B cell (primary cell): ENCODE measurements around the gene SMPD3. TPM values are rescaled to one million over a fixed set of nuclear protein-coding genes. Genes with fewer than 3 reads are reported as not detected.

Experiments used
- ATAC-seq: fragments of 200-7000 bp; cut with Tn5 transposase; one replicate; pipeline ENCODE4 v1.10.0; 2021; ENCODE audit warnings: low read depth, mild to moderate bottlenecking, moderate number of reproducible peaks, moderate library complexity
- CTCF ChIA-PET: fragments of 350-600 bp; sonication (Branson Sonifier 250); formaldehyde crosslinking; loops from one replicate; lab custom pipeline; 2021; ENCODE audit warnings: antibody characterized with exemption, inconsistent platforms; lab: Charles Lee
- POLR2A ChIA-PET: fragments of 350-600 bp; sonication (Branson Sonifier 250); formaldehyde crosslinking; loops from one replicate; lab custom pipeline; 2021; ENCODE audit warnings: antibody characterized with exemption; lab: Charles Lee
- DNase-seq: peaks from one replicate; pipeline ENCODE4 v3.0.0; 2013
- H2AFZ ChIP-seq: 2 replicates; pipeline ENCODE4 v1.6.1; 2012; ENCODE audit warnings: mild to moderate bottlenecking, low read depth, low read length; ENCODE audit not compliant: insufficient read depth, poor library complexity, severe bottlenecking
- H3K27ac ChIP-seq, 2 donors: 1 replicate in 1 of 2; 2 replicates in 1 of 2; pipeline ENCODE4 v1.5.1; 2012 to 2013; ENCODE audit warnings: low read length in 2 of 2, mild to moderate bottlenecking in 2 of 2, moderate library complexity in 1 of 2
- H3K27me3 ChIP-seq, 4 experiments: fragments of 200-600 bp in 1 of 4; sonication (generic) in 1 of 4; replicated peaks in 1 of 4; 1 replicate in 2 of 4; 2 replicates in 2 of 4; pipeline versions ENCODE4 v1.6.1 to v1.7.0; 2013 to 2016; ENCODE audit warnings: low read length in 3 of 4, mild to moderate bottlenecking in 2 of 4, mixed read lengths in 1 of 4, moderate library complexity in 1 of 4; ENCODE audit not compliant: insufficient read depth in 4 of 4, control insufficient read depth in 3 of 4; ENCODE audit errors: control extremely low read depth in 1 of 4
- H3K36me3 ChIP-seq, 2 experiments: replicated peaks in 1 of 2; 1 replicate in 1 of 2; 2 replicates in 1 of 2; pipeline versions ENCODE4 v1.6.1 to v1.7.1; 2013; ENCODE audit warnings: low read length in 1 of 2; ENCODE audit not compliant: insufficient read depth in 2 of 2, control insufficient read depth in 1 of 2; ENCODE audit errors: control extremely low read depth in 1 of 2, extremely low read depth in 1 of 2
- H3K4me1 ChIP-seq, 2 donors: fragments of 200-600 bp in 1 of 2; sonication (generic) in 1 of 2; 1 replicate in 1 of 2; 2 replicates in 1 of 2; pipeline versions ENCODE4 v1.5.1 to v1.6.1; 2013 to 2017; ENCODE audit warnings: low read length in 2 of 2; ENCODE audit not compliant: control insufficient read depth in 2 of 2, insufficient read depth in 2 of 2
- H3K4me2 ChIP-seq: replicated peaks from 2 replicates; pipeline ENCODE3; 2012; ENCODE audit warnings: mild to moderate bottlenecking, low read depth, low read length; ENCODE audit not compliant: poor library complexity, severe bottlenecking
- H3K4me3 ChIP-seq, 5 experiments: fragments of 200-600 bp in 1 of 5; sonication (generic) in 1 of 5; 1 replicate in 3 of 5; 2 replicates in 2 of 5; pipeline versions ENCODE4 v1.5.1 to v1.7.0; 2011 to 2016; ENCODE audit warnings: low read length in 4 of 5, mild to moderate bottlenecking in 4 of 5, low read depth in 2 of 5, control low read depth in 1 of 5, moderate library complexity in 1 of 5; ENCODE audit not compliant: insufficient read depth in 1 of 5; ENCODE audit errors: control extremely low read depth in 1 of 5, extremely low read depth in 1 of 5
- H3K79me2 ChIP-seq: fragments of 200-600 bp; sonication (generic); one replicate; pipeline ENCODE4 v1.6.0; 2016; ENCODE audit warnings: low read length; ENCODE audit not compliant: control insufficient read depth, insufficient read depth
- H3K9ac ChIP-seq: fragments of 200-600 bp; sonication (generic); 2 replicates; pipeline ENCODE4 v1.6.1; 2017; ENCODE audit warnings: mild to moderate bottlenecking, low read length, moderate library complexity
- H3K9me3 ChIP-seq, 3 donors: one replicate each; pipeline versions ENCODE4 v1.6.1 to v1.7.1; 2013; ENCODE audit warnings: low read length in 2 of 3; ENCODE audit not compliant: control insufficient read depth in 2 of 3, insufficient read depth in 1 of 3; ENCODE audit errors: control extremely low read depth in 1 of 3
- H4K20me1 ChIP-seq: 2 replicates; pipeline ENCODE4 v1.6.0; 2012; ENCODE audit warnings: mild to moderate bottlenecking, low read length; ENCODE audit not compliant: insufficient read depth, control insufficient read depth, poor library complexity, severe bottlenecking
- H3K27ac Mint-ChIP-seq: one replicate; pipeline ENCODE4 v1.8.0; 2021; ENCODE audit warnings: mixed read lengths
- H3K27me3 Mint-ChIP-seq: one replicate; pipeline ENCODE4 v1.8.0; 2021; ENCODE audit warnings: mixed read lengths
- H3K4me1 Mint-ChIP-seq: one replicate; pipeline ENCODE4 v1.8.0; 2021; ENCODE audit warnings: mixed read lengths
- H3K4me3 Mint-ChIP-seq: one replicate; pipeline ENCODE4 v1.8.0; 2021; ENCODE audit warnings: mixed read lengths
- H3K9me3 Mint-ChIP-seq: one replicate; pipeline ENCODE4 v1.8.0; 2022; ENCODE audit warnings: mixed read lengths; ENCODE audit not compliant: insufficient read depth
- CTCF ChIP-seq: fragments of 200-600 bp; IDR thresholded peaks from one replicate; pipeline ENCODE4 v1.8.0; 2022; ENCODE audit warnings: antibody characterized with exemption, mild to moderate bottlenecking
- EZH2 ChIP-seq: IDR thresholded peaks from 2 replicates; pipeline ENCODE4 v1.6.1; 2012; ENCODE audit warnings: borderline replicate concordance, low read depth, mild to moderate bottlenecking, moderate library complexity, low read length; ENCODE audit not compliant: insufficient read depth, poor library complexity, severe bottlenecking
- WGBS: methylation state at CpG from one replicate; pipeline ENCODE4 v1.1.5; 2013; ENCODE audit warnings: missing lambda C conversion rate; ENCODE audit not compliant: insufficient coverage; 5-methylcytosine and 5-hydroxymethylcytosine counted together
- intact Hi-C: fragments of 100-400 bp; cut with micrococcal nuclease; formaldehyde crosslinking; loops from one replicate; pipeline ENCODE4 v1.10.0; 2022
- polyA plus RNA-seq: library from polyadenylated mRNA; depleted of rRNA; stranded (reverse); fragments of >200 nt; gene quantifications from 2 replicates; pipeline ENCODE4 v1.2.3, GENCODE V29; 2012
- total RNA-seq, 2 donors: library from RNA; stranded (reverse); fragments of 120-200 nt in 1 of 2; gene quantifications; 1 replicate in 1 of 2; 2 replicates in 1 of 2; pipeline versions ENCODE4 v1.2.3 to v1.2.4, GENCODE V29; 2013 to 2022

SMPD3 gene
- total and polyA plus RNA-seq, 2 donors (not counting 1 experiment from before 2014, with no cell fraction given) = 1.2 to 2.8 TPM

- H3K27me3 Mint-ChIP-seq = peaks cover 5% of the 10 kb centered on the region
- ChIA-PET CTCF (no interaction called here), POLR2A (no interaction called here)
Observed at GRCh38 chr16:68463904-68464303, 15.6 kb upstream of the SMPD3 start.

GRCh38 chr16:68460067-68460466 lies 11.8 kb upstream of the SMPD3 start:
- ATAC-seq (no peak), DNase-seq (no peak)
- no peaks in the 10 kb centered on the region for H3K4me1 Mint-ChIP-seq
- H4K20me1 ChIP-seq = no peaks in the 10 kb centered on the region
- no peak overlapping the region for H3K27ac ChIP-seq
- no peak overlapping the region for H3K4me3 ChIP-seq
- H3K4me2 ChIP-seq = no peak overlapping the region
- intact Hi-C loops = no loop called here
- H3K4me1 ChIP-seq = no peaks in the 10 kb centered on the region
- peaks cover 0 to 8% (median 0%) of the 10 kb centered on the region in 4 experiments for H3K27me3 ChIP-seq
- H3K79me2 ChIP-seq = no peaks in the 10 kb centered on the region
- ChIA-PET CTCF (no interaction called here), POLR2A (no interaction called here)
- no peak overlapping the region for H3K4me3 Mint-ChIP-seq
- TF ChIP-seq CTCF = no peak
- no peak overlapping the region for H2AFZ ChIP-seq
- peaks cover 2% of the 10 kb centered on the region for H3K9me3 Mint-ChIP-seq
- H3K27ac Mint-ChIP-seq = no peak overlapping the region
- WGBS = no CpG with 5 or more reads among the region's 3 CpGs
- peaks cover 12% of the 10 kb centered on the region for H3K27me3 Mint-ChIP-seq
- no peak overlapping the region for H3K9ac ChIP-seq
- peaks cover 0 to 10% (median 5%) of the 10 kb centered on the region in 3 donors for H3K9me3 ChIP-seq
- H3K36me3 ChIP-seq = no peaks in the 10 kb centered on the region

More at GRCh38 chr16:68463904-68464303, 15.6 kb upstream of the SMPD3 start:
- DNase-seq (no peak), ATAC-seq (no peak)
- Histone ChIP-seq H2AFZ (no peak overlapping the region), H3K79me2 (no peaks in the 10 kb centered on the region), H3K27ac (no peak overlapping the region), H3K4me3 (no peak overlapping the region), H3K36me3 (no peaks in the 10 kb centered on the region), H3K27me3 (peaks cover 0 to 8% (median 0%) of the 10 kb centered on the region in 4 experiments), H3K4me1 (peaks cover 15 to 23% of the 10 kb centered on the region in 2 donors), H3K9ac (no peak overlapping the region), H3K9me3 (peaks cover 0 to 10% (median 5%) of the 10 kb centered on the region in 3 donors), H4K20me1 (no peaks in the 10 kb centered on the region), H3K4me2 (no peak overlapping the region)
- H3K4me1 Mint-ChIP-seq = peaks cover 24% of the 10 kb centered on the region
- no peak overlapping the region for H3K4me3 Mint-ChIP-seq
- WGBS = 100% methylated on average over 1 of the region's 2 CpGs
- no peak overlapping the region for H3K27ac Mint-ChIP-seq
- TF ChIP-seq CTCF (no peak), EZH2 (no peak)
- H3K9me3 Mint-ChIP-seq = peaks cover 2% of the 10 kb centered on the region
- intact Hi-C loops = no loop called here
